ENCODE results near the gene WWOX. TPM values are rescaled to one million over a fixed set of nuclear protein-coding genes. Genes with fewer than 3 reads are reported as not detected.

The WWOX gene
- total and polyA plus RNA-seq, 2 of the 4 experiments (the other 2 are of a cell fraction): 2.7 to 5.4 TPM

- Histone ChIP-seq H4K8ac (ENCODE audit: low read depth in 2 of 2, low read length in 2 of 2) (no peak overlapping the region), H3K4ac (ENCODE audit: low read depth, low read length) (no peak overlapping the region), H2BK15ac (ENCODE audit: low read depth, low read length) (no peak overlapping the region), H3K36me3 (ENCODE audit: control insufficient read depth, insufficient read depth, low read length) (no peaks in the 10 kb centered on the region), H3K23ac (ENCODE audit: low read depth, low read length) (no peak overlapping the region), H3K9me3 (ENCODE audit: control insufficient read depth, insufficient read depth, low read length) (peaks cover 14% of the 10 kb centered on the region), H2AK5ac (ENCODE audit: low read depth, low read length) (no peak overlapping the region), H3K9ac (ENCODE audit: low read depth, low read length) (no peak overlapping the region), H2BK120ac (ENCODE audit: low read depth, low read length) (no peak overlapping the region), H3K18ac (ENCODE audit: low read depth, low read length) (no peak overlapping the region), H3K56ac (ENCODE audit: extremely low read depth, insufficient read depth, low read length) (no peak overlapping the region), H3K4me3 (ENCODE audit: insufficient read depth, low read depth, low read length) (no peak overlapping the region), H2AK9ac (replicated peaks; ENCODE audit: low read depth, low read length, poor library complexity) (no peak overlapping the region), H2BK5ac (ENCODE audit: low read depth, low read length, poor library complexity, severe bottlenecking) (no peak overlapping the region), H2AFZ (replicated peaks; ENCODE audit: low read length, poor library complexity) (no peak overlapping the region), H3K27me3 (ENCODE audit: control insufficient read depth, insufficient read depth, low read length) (no peaks in the 10 kb centered on the region), H3K27ac (ENCODE audit: insufficient read depth, low read length) (no peak overlapping the region), H4K5ac (ENCODE audit: low read depth, low read length) (no peak overlapping the region), H3K9me1 (ENCODE audit: insufficient read depth, low read length) (no peaks in the 10 kb centered on the region), H2BK20ac (ENCODE audit: low read depth, low read length) (no peak overlapping the region), H3K4me2 (ENCODE audit: low read depth, low read length) (no peak overlapping the region), H3K79me1 (ENCODE audit: low read depth in 1 of 2, low read length in 2 of 2) (no peaks in the 10 kb centered on the region), H4K91ac (ENCODE audit: insufficient read depth, low read depth, low read length) (no peak overlapping the region), H3K4me1 (ENCODE audit: control insufficient read depth, insufficient read depth, low read length) (no peaks in the 10 kb centered on the region), H4K20me1 (ENCODE audit: insufficient read depth, low read length) (no peaks in the 10 kb centered on the region), H3K14ac (replicated peaks; ENCODE audit: low read depth, low read length) (no peak overlapping the region)
- DNase-seq (no peak), ATAC-seq (ENCODE audit: low read depth) (no peak)
- TF ChIP-seq FOS (IDR thresholded peaks at IDR 0.05; ENCODE audit: low read depth, low read length) (no peak), MXI1 (IDR thresholded peaks at IDR 0.05; ENCODE audit: borderline replicate concordance, low read depth, low read length) (no peak), SMC3 (IDR thresholded peaks at IDR 0.05; ENCODE audit: low read depth, low read length) (no peak), POLR2A (IDR thresholded peaks at IDR 0.05; ENCODE audit: low read depth, low read length) (no peak), CHD1 (IDR thresholded peaks at IDR 0.05; ENCODE audit: low read depth, low read length) (no peak), RAD21 (IDR thresholded peaks at IDR 0.05; ENCODE audit: low read length) (no peak), NFE2L2 (IDR thresholded peaks at IDR 0.05; ENCODE audit: low read depth, low read length) (no peak), RFX5 (IDR thresholded peaks at IDR 0.05; ENCODE audit: low read depth, low read length) (no peak), MAZ (IDR thresholded peaks at IDR 0.05; ENCODE audit: borderline replicate concordance, low read depth, low read length) (no peak), BHLHE40 (IDR thresholded peaks at IDR 0.05; ENCODE audit: low read depth, low read length) (no peak), CEBPB (IDR thresholded peaks at IDR 0.05; ENCODE audit: low read depth, low read length) (no peak), RCOR1 (IDR thresholded peaks at IDR 0.05; ENCODE audit: insufficient replicate concordance, low read length) (no peak)
- TF ChIP-seq, protein P1, sequence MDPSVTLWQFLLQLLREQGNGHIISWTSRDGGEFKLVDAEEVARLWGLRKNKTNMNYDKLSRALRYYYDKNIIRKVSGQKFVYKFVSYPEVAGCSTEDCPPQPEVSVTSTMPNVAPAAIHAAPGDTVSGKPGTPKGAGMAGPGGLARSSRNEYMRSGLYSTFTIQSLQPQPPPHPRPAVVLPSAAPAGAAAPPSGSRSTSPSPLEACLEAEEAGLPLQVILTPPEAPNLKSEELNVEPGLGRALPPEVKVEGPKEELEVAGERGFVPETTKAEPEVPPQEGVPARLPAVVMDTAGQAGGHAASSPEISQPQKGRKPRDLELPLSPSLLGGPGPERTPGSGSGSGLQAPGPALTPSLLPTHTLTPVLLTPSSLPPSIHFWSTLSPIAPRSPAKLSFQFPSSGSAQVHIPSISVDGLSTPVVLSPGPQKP (IDR thresholded peaks at IDR 0.05; ENCODE audit: borderline replicate concordance, low read depth, low read length): no peak
- POLR2A ChIA-PET (ENCODE audit: unreplicated experiment): no interaction called here
- in situ Hi-C loops (cut with MboI; ENCODE audit: low sequenced_read_pairs) (no loop called here), intact Hi-C loops (cut with micrococcal nuclease) (no loop called here), dilution Hi-C loops (cut with HindIII; ENCODE audit: low sequenced_read_pairs, unreplicated experiment) (no loop called here)
- WGBS, 2 experiments (ENCODE audit: extremely low coverage in 2 of 2, insufficient read length in 1 of 2): no CpG with 5 or more reads among the region's 9 CpGs
- CTCF ChIA-PET: no interaction called here
- no TSS peak for BruUV-seq (replicated peaks)
Observed at GRCh38 chr16:78516006-78516736, 416.7 kb downstream of the WWOX start.
